K562 (cell line): ENCODE measurements around the gene SCTR. TPM values are rescaled to one million over a fixed set of nuclear protein-coding genes. Genes with fewer than 3 reads are reported as not detected.
A peak's percentile ranks its signal among the peaks of the same experiment; 100 is the strongest.

Source experiments
- ATAC-seq: fragments of 200-7000 bp; cut with Tn5 transposase; 3 replicates; pipeline ENCODE4 v1.9.1; 2020; ENCODE audit warnings: moderate library complexity
- BruUV-seq: library from RNA; stranded (reverse); fragments of 400-500 nt; replicated peaks from 2 replicates; lab custom pipeline; 2021; lab: Mats Ljungman, UMichigan
- CTCF ChIA-PET: fragments of 300-600 bp; formaldehyde crosslinking; extraction: SDS; loops from one replicate; lab custom pipeline; 2021; ENCODE audit warnings: low intra/inter-chr PET ratio; lab: Yijun Ruan, JAX
- POLR2A ChIA-PET: fragments of 300-600, 350-650 bp; sonication (Branson Sonifier 250); formaldehyde crosslinking; extraction: SDS; loops from one replicate; lab custom pipeline; 2021; ENCODE audit warnings: antibody characterized with exemption, inconsistent platforms; lab: Yijun Ruan, JAX
- DNase-seq, 4 experiments: peaks; one replicate each; pipeline versions ENCODE4 v3.0.0 to v3.0.0-alpha.2; 2011 to 2018; ENCODE audit warnings: low spot score in 3 of 4, mixed read lengths in 3 of 4; ENCODE audit errors: extremely low read depth in 1 of 4
- FAIRE-seq: peaks from 2 replicates; lab custom pipeline; 2011; peaks lifted over from hg19 to GRCh38; lab: Jason Lieb, UNC
- H2AFZ ChIP-seq: 2 replicates; pipeline ENCODE4 v1.6.0; 2011; ENCODE audit warnings: low read depth, low read length, control low read depth, inconsistent platforms
- H3K27ac ChIP-seq: fragments of 200-600 bp; 3 replicates; pipeline ENCODE4 v1.8.0; 2011; ENCODE audit warnings: low read depth, mild to moderate bottlenecking, control low read depth, inconsistent platforms, low read length, moderate library complexity, mixed read lengths; ENCODE audit errors: extremely low read depth
- H3K27me3 ChIP-seq, 2 experiments: fragments of 300-600 bp in 1 of 2; 2 replicates in 1 of 2; 3 replicates in 1 of 2; pipeline versions ENCODE4 v1.6.0 to v1.8.0; 2011; ENCODE audit warnings: inconsistent platforms in 2 of 2, low read length in 2 of 2, mild to moderate bottlenecking in 1 of 2, mixed read lengths in 1 of 2, moderate library complexity in 1 of 2; ENCODE audit not compliant: control insufficient read depth in 2 of 2, insufficient read depth in 2 of 2
- H3K36me3 ChIP-seq: fragments of 300-600 bp; 3 replicates; pipeline ENCODE4 v1.8.0; 2011; ENCODE audit warnings: mild to moderate bottlenecking, low read length, inconsistent platforms; ENCODE audit not compliant: control insufficient read depth, insufficient read depth
- H3K4me1 ChIP-seq, 2 experiments: fragments of 200-600 bp in 1 of 2; replicated peaks in 1 of 2; 2 replicates in 1 of 2; 3 replicates in 1 of 2; pipeline versions ENCODE4 v1.5.1 to v1.8.0; 2011; ENCODE audit warnings: inconsistent platforms in 2 of 2, low read length in 2 of 2, mild to moderate bottlenecking in 1 of 2, mixed read lengths in 1 of 2, moderate library complexity in 1 of 2; ENCODE audit not compliant: control insufficient read depth in 2 of 2, insufficient read depth in 2 of 2
- H3K4me2 ChIP-seq: 2 replicates; pipeline ENCODE4 v1.6.1; 2011; ENCODE audit warnings: low read length, control low read depth, inconsistent platforms, mixed read lengths; ENCODE audit not compliant: insufficient read depth
- H3K4me3 ChIP-seq: fragments of 200-600 bp; sonication (generic), shearing (Covaris generic); 2 replicates; pipeline ENCODE4 v1.5.1; 2016; ENCODE audit warnings: control low read depth, inconsistent platforms
- H3K79me2 ChIP-seq: fragments of 200-600 bp; 3 replicates; pipeline ENCODE4 v1.8.0; 2011; ENCODE audit warnings: low read length, inconsistent platforms; ENCODE audit not compliant: control insufficient read depth, insufficient read depth
- H3K9ac ChIP-seq, 2 experiments: 2 replicates each; pipeline versions ENCODE4 v1.6.0 to v1.6.1; 2011; ENCODE audit warnings: low read depth in 2 of 2, low read length in 2 of 2, control low read depth in 1 of 2, inconsistent platforms in 1 of 2, mild to moderate bottlenecking in 1 of 2, mixed read lengths in 1 of 2; ENCODE audit not compliant: insufficient read depth in 1 of 2
- H3K9me1 ChIP-seq: one replicate; pipeline ENCODE4 v1.6.0; 2011; ENCODE audit warnings: inconsistent platforms, mild to moderate bottlenecking, low read length, moderate library complexity; ENCODE audit not compliant: control insufficient read depth, insufficient read depth
- H3K9me3 ChIP-seq: replicated peaks from 2 replicates; pipeline ENCODE4 v1.5.1; 2011; ENCODE audit warnings: low read depth, low read length, inconsistent platforms; ENCODE audit not compliant: control insufficient read depth, insufficient read depth
- H4K20me1 ChIP-seq: replicated peaks from 2 replicates; pipeline ENCODE4 v1.6.1; 2011; ENCODE audit warnings: low read length, inconsistent platforms, mixed read lengths; ENCODE audit not compliant: control insufficient read depth, insufficient read depth
- CEBPB ChIP-seq: fragments of 450-650 bp; IDR thresholded peaks from 2 replicates; pipeline ENCODE4 v1.6.1; 2016; ENCODE audit warnings: missing genetic modification characterization, missing compliant biosample characterization
- CEBPG ChIP-seq, 3 experiments: fragments of 200-800 bp in 1 of 3; sonication (Bioruptor generic) in 1 of 3; sonication (generic) in 1 of 3; formaldehyde crosslinking in 1 of 3; IDR thresholded peaks in 2 of 3; conservative IDR thresholded peaks in 1 of 3; 2 replicates each; pipeline versions ENCODE4 v1.6.1 to v1.8.0; 2016 to 2022; ENCODE audit warnings: missing compliant biosample characterization in 2 of 3, missing genetic modification characterization in 2 of 3, mild to moderate bottlenecking in 1 of 3, missing genetic modification reagents in 1 of 3
- CHD2 ChIP-seq: IDR thresholded peaks from 2 replicates; pipeline ENCODE4 v1.6.1; 2011; ENCODE audit warnings: low read depth, low read length
- WGBS: fragments of 100-300 bp; shearing (Covaris generic); methylation state at CpG from one replicate; pipeline ENCODE4 v1.1.6; 2016; ENCODE audit warnings: low coverage, mixed read lengths; ENCODE audit not compliant: insufficient coverage; ENCODE audit errors: missing lambda C conversion rate; 5-methylcytosine and 5-hydroxymethylcytosine counted together
- in situ Hi-C: fragments of 300-500 bp; cut with MboI; formaldehyde crosslinking; loops from 4 replicates; pipeline ENCODE4 v1.15.0; 2018; ENCODE audit warnings: inconsistent platforms, mixed read lengths
- intact Hi-C: fragments of 100-400 bp; cut with micrococcal nuclease; formaldehyde crosslinking; loops from 2 replicates; pipeline ENCODE4 v1.14.2; 2022
- polyA plus RNA-seq, 8 experiments: library from polyadenylated mRNA; depleted of rRNA in 4 of 8; stranded (reverse) in 5 of 8; unstranded in 3 of 8; fragments of >200 nt; fragmentation: Nextera tagmentation in 2 of 8; fragmentation: Illumina TruSeq in 1 of 8; extraction: Ambion mirVana in 2 of 8; extraction: Trizol in 1 of 8; gene quantifications; 2 replicates each; pipeline versions ENCODE4 v1.2.1 to v1.2.3, GENCODE V29; 2011 to 2014; ENCODE audit warnings: inconsistent platforms in 1 of 8, missing spikeins in 1 of 8
- total RNA-seq, 7 experiments: library from RNA; depleted of rRNA in 6 of 7; stranded (reverse); fragments of >200 nt in 6 of 7; fragmentation: Illumina TruSeq in 2 of 7; extraction: Trizol in 2 of 7; gene quantifications; 2 replicates each; pipeline versions ENCODE4 v1.2.1 to v1.2.3, GENCODE V29; 2011 to 2021; ENCODE audit warnings: low replicate concordance in 1 of 7
- TF ChIP-seq, protein P1 (sequence below): fragments of 450-650 bp; formaldehyde crosslinking; IDR thresholded peaks from 2 replicates; pipeline ENCODE4 v1.4.0; 2020; ENCODE audit warnings: mild to moderate bottlenecking, mixed read lengths

SCTR gene
- total and polyA plus RNA-seq, 9 of the 15 experiments (the other 6 are each of a cell fraction or from before 2014, with no cell fraction given), result not detected

GRCh38 chr2:119544939-119545475 lies 20.7 kb upstream of the SCTR start:
- Histone ChIP-seq H4K20me1 (0 out of 2 replicates have a peak, but pooled peaks cover 3% of the 10 kb centered on the region), H3K4me1 (peaks cover 19 to 33% of the 10 kb centered on the region in 2 experiments), H3K9me1 (no peaks in the 10 kb centered on the region), H3K9me3 (no peaks in the 10 kb centered on the region), H3K36me3 (no peaks in the 10 kb centered on the region), H3K9ac (peak overlapping the region in 1 of 2 experiments; percentile 93; a peak in 3 of 4 replicates), H3K27ac (no peak overlapping the region), H3K4me2 (peak overlapping the region; percentile 87; the same call in 1 of the 2 replicates), H3K4me3 (peak overlapping the region; percentile 59; the same call in 1 of the 2 replicates), H3K27me3 (no peaks in the 10 kb centered on the region; a peak in 1 of 5 replicates), H2AFZ (peak overlapping the region; percentile 100), H3K79me2 (no peaks in the 10 kb centered on the region)
- in situ Hi-C loops, result no loop called here
- BruUV-seq, result no TSS peak
- TF ChIP-seq, protein P1, sequence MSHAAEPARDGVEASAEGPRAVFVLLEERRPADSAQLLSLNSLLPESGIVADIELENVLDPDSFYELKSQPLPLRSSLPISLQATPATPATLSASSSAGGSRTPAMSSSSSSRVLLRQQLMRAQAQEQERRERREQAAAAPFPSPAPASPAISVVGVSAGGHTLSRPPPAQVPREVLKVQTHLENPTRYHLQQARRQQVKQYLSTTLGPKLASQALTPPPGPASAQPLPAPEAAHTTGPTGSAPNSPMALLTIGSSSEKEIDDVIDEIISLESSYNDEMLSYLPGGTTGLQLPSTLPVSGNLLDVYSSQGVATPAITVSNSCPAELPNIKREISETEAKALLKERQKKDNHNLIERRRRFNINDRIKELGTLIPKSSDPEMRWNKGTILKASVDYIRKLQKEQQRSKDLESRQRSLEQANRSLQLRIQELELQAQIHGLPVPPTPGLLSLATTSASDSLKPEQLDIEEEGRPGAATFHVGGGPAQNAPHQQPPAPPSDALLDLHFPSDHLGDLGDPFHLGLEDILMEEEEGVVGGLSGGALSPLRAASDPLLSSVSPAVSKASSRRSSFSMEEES (CRISPR knock-in tag), result no peak
- TF ChIP-seq CEBPB (tag) (peak; percentile 34; the same call in 1 of the 2 replicates), CHD2 (no peak), CEBPG (CRISPR knock-in tag; IDR thresholded peaks at IDR 0.05) (no peak), CEBPG (tag; conservative IDR thresholded peaks at IDR 0.05 in 1 of 2, IDR thresholded peaks at IDR 0.05 in 1 of 2) (0 out of 4 replicates have a peak, but pooled peaks of 1 of the 2 experiments have one; percentile 14)
- CTCF ChIA-PET, result no interaction called here
- 76% methylated on average over 9 of the region's 11 CpGs for WGBS
- DNase-seq, result no peak
- no peak; the same call in 2 of the 3 replicates for ATAC-seq
- FAIRE-seq, result no peak
- POLR2A ChIA-PET, result interaction anchor here (0.6 kb wide), 2 partner anchors 28 to 1029 kb away, joined by 3 to 4 read pairs; no protein-coding TSS in a partner anchor
- intact Hi-C loops, result no loop called here
